ENCODE measurements around the gene STK33.

DNA sequence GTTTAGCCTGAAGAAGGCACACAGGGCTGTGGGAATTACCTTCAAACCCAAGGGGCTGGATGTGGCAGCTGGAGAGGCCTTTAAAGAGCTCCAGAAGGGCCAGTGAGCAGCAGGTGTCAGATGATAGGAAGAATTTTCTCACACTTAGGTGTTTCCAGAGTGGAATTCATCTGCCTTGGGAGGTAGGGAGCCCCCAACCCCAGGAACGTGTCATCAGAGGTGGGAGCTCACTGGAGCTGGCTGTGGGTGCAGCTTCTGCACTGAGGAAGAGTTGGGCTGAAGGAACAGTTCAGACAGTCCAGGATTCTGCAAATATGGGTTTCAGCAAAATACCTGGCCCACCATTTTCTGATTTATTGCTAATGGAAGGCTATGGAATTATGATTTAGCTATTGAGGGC, 210.8 kb downstream of the STK33 start:
- TF ChIP-seq, protein P1, sequence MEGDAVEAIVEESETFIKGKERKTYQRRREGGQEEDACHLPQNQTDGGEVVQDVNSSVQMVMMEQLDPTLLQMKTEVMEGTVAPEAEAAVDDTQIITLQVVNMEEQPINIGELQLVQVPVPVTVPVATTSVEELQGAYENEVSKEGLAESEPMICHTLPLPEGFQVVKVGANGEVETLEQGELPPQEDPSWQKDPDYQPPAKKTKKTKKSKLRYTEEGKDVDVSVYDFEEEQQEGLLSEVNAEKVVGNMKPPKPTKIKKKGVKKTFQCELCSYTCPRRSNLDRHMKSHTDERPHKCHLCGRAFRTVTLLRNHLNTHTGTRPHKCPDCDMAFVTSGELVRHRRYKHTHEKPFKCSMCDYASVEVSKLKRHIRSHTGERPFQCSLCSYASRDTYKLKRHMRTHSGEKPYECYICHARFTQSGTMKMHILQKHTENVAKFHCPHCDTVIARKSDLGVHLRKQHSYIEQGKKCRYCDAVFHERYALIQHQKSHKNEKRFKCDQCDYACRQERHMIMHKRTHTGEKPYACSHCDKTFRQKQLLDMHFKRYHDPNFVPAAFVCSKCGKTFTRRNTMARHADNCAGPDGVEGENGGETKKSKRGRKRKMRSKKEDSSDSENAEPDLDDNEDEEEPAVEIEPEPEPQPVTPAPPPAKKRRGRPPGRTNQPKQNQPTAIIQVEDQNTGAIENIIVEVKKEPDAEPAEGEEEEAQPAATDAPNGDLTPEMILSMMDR (IDR thresholded peaks at IDR 0.05; ENCODE audit: low read length) = no peak
- TF ChIP-seq EZH2 (optimal IDR thresholded peaks at IDR 0.05; ENCODE audit: low read depth, low read length) = no peak
- TF ChIP-seq EZH2phosphoT487 (IDR thresholded peaks at IDR 0.05; ENCODE audit: low read length) = no peak
